NB4 (cell line): ENCODE results near the gene PAM.

ENCODE experiments used
- DNase-seq: peaks from one replicate; pipeline ENCODE4 v3.0.0; 2010; ENCODE audit warnings: low read depth
- H3K4me3 ChIP-seq: one replicate; pipeline ENCODE4 v1.5.1; 2011; ENCODE audit warnings: mild to moderate bottlenecking, low read depth, low read length, moderate library complexity
- CTCF ChIP-seq: IDR thresholded peaks from one replicate; pipeline ENCODE4 v1.5.1; 2012; ENCODE audit warnings: low read depth, low read length
- MYC ChIP-seq: IDR thresholded peaks from 2 replicates; pipeline ENCODE4 v1.6.1; 2011; ENCODE audit warnings: low read depth, low read length
- POLR2A ChIP-seq: IDR thresholded peaks from 2 replicates; pipeline ENCODE4 v1.6.1; 2011; ENCODE audit warnings: mild to moderate bottlenecking; ENCODE audit not compliant: insufficient read length; ENCODE audit errors: extremely low read depth
- TF ChIP-seq, protein P1 (sequence below): IDR thresholded peaks from 2 replicates; pipeline ENCODE4 v1.6.1; 2011; ENCODE audit warnings: low read depth, low read length

The PAM gene

GRCh38 chr5:102975457-102976182 is 220.5 kb downstream of the PAM start:
- TF ChIP-seq MYC (no peak), CTCF (no peak), POLR2A (no peak)
- TF ChIP-seq, protein P1, sequence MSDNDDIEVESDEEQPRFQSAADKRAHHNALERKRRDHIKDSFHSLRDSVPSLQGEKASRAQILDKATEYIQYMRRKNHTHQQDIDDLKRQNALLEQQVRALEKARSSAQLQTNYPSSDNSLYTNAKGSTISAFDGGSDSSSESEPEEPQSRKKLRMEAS = no peak
- no peak for DNase-seq
- no peak overlapping the region for H3K4me3 ChIP-seq

DNA sequence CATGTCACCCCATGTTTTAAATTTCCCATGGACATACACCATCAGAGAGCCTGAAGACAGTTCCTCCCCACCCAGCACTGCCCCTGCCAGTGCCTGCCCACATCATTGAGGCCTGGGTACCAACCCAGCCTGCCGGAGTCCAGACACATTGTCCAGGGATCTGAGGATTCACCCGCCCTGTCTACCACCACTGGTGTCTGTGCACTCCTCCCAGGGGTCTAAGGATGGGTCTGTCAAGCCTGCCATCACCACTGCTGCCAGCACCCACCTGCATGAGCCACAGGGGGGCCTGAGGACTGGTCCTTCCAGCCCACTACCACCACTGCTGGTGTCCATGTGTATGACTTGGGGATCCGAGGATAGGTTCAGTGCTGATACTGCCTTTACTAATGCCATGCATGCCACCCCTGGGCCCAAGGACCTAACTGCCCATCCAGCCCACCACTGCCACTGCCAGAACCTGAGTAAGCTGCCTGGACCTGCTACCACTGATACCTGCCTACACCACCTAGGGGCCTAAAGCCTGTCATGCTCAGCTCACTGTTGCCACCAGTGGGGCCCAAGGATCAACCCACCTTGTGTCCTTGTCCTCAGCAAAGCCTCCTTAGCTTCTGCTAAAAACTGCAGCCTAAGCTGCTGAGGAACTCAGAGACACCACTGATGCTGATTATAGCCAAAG is 227.0 kb downstream of the PAM start:
- DNase-seq = no peak
- TF ChIP-seq POLR2A (no peak), CTCF (no peak), MYC (no peak)
- TF ChIP-seq, protein P1 = no peak
- H3K4me3 ChIP-seq = no peak overlapping the region

DNA sequence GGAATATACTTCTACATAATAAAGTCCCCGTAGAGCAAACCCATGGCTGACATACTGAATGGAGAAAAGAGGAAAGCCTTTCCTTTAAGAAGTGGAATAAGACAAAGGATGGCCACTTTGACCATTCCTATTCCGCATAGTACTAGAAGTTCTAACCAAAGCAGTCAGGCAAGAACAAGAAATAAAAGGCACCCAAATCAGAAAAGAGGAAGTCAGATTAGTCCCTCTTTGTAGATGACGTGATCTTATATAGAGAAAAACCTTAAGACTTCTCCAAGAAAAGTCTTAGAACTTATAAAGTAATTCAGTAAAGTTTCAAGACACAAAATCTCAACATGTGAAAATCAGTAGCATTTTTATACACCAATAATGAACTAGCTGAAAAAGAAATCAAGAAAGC is 231.0 kb downstream of the PAM start:
- no peak overlapping the region for H3K4me3 ChIP-seq
- DNase-seq = no peak
- TF ChIP-seq CTCF (no peak), MYC (no peak), POLR2A (no peak)
- TF ChIP-seq, protein P1 = no peak

GRCh38 chr5:102988459-102988858 is 233.4 kb downstream of the PAM start:
- TF ChIP-seq MYC (no peak), CTCF (no peak)
- H3K4me3 ChIP-seq = no peak overlapping the region
- no peak for DNase-seq

DNA sequence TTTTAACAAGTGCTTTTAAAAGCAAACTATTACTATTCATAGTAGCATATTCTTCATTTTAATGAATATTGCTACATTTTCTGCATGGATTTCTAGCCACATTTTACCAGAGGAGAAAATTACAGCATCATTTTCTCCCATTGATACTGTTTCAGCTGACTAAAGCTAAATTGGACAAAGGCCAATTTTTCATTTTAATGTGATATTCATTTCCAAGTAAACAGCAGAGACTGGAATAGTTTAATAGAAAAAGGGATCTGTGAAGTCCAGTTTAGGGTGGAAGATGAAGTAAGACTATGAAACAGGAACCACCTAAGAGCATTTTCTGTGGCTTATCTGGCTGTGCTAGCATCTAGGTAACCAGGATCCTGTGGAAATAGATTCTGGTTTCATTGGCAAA is 236.7 kb downstream of the PAM start:
- no peak overlapping the region for H3K4me3 ChIP-seq
- TF ChIP-seq POLR2A = no peak
- no peak for TF ChIP-seq CTCF
- TF ChIP-seq, protein P1 = no peak
- TF ChIP-seq MYC = no peak
- DNase-seq = no peak
